ENCODE measurements around the gene CCDC196. TPM values are rescaled to one million over a fixed set of nuclear protein-coding genes. Genes with fewer than 3 reads are reported as not detected.

Gene CCDC196
- total and polyA plus RNA-seq, 10 of the 15 experiments (the other 5 are each of a cell fraction or from before 2014, with no cell fraction given), result 0.03 to 0.52 (median 0.28) TPM; not detected in 7

GRCh38 chr14:66508846-66509621 lies 22.9 kb downstream of the CCDC196 start:
- no TSS peak for BruUV-seq (replicated peaks)
- Histone ChIP-seq H2AFZ (ENCODE audit: control insufficient read depth, low read depth, low read length) (peak overlapping the region; percentile 93), H3K9me3 (replicated peaks; ENCODE audit: control insufficient read depth, insufficient read depth, low read length) (no peaks in the 10 kb centered on the region), H3K9ac (ENCODE audit: control insufficient read depth, insufficient read depth, low read length) (peak overlapping the region; percentile 94), H3K4me3 (peak overlapping the region; percentile 95), H3K4me2 (ENCODE audit: control insufficient read depth, insufficient read depth) (peak overlapping the region; percentile 86), H3K79me2 (ENCODE audit: control insufficient read depth, insufficient read depth, low read length) (peaks cover 63% of the 10 kb centered on the region), H3K27me3 (replicated peaks in 1 of 2; ENCODE audit: control insufficient read depth in 2 of 2, insufficient read depth in 2 of 2, low read length in 1 of 2) (no peaks in the 10 kb centered on the region), H3K36me3 (ENCODE audit: control insufficient read depth in 2 of 2, insufficient read depth in 2 of 2, low read length in 1 of 2) (no peaks in the 10 kb centered on the region), H3K27ac (ENCODE audit: control insufficient read depth, insufficient read depth) (peak overlapping the region; percentile 87), H4K20me1 (ENCODE audit: control insufficient read depth, insufficient read depth) (no peaks in the 10 kb centered on the region; the same call in 1 of the 2 replicates), H3K4me1 (ENCODE audit: control insufficient read depth, insufficient read depth, low read length) (peaks cover 8% of the 10 kb centered on the region)
- intact Hi-C loops (cut with micrococcal nuclease; ENCODE audit: unreplicated experiment), result loop anchor here (5.0 kb wide), 2 partner anchors 93 to 143 kb away; no protein-coding TSS in a partner anchor
- DNase-seq (ENCODE audit: low read depth, low spot score) (peak; percentile 55), ATAC-seq (peak; percentile 59), FAIRE-seq (no peak)
- in situ Hi-C loops (cut with MboI), result loop anchor here (10.0 kb wide), 1 partner anchor 846 kb away; the partner anchor contains the start of gene ATP6V1D
- ChIA-PET POLR2A (interaction anchor here (0.6 to 1.1 kb wide), 2 partner anchors 141 to 149 kb away, joined by 3 read pairs; no protein-coding TSS in a partner anchor), SMC1A (ENCODE audit: uncharacterized antibody, unreplicated experiment) (interaction anchor here (1.0 to 2.2 kb wide), 6 partner anchors 11 to 138 kb away, joined by 3 to 13 read pairs (median 3); no protein-coding TSS in a partner anchor), RAD21 (ENCODE audit: unreplicated experiment) (interaction anchor here (1.0 to 2.5 kb wide), 4 partner anchors 11 to 140 kb away, joined by 4 to 17 read pairs (median 10); no protein-coding TSS in a partner anchor), CTCF (interaction anchor here (1.0 to 2.8 kb wide), 4 partner anchors 10 to 12 kb away, joined by 3 to 25 read pairs (median 6); no protein-coding TSS in a partner anchor)
- 1% methylated on average over 52 of the region's 57 CpGs for WGBS (ENCODE audit: insufficient coverage, insufficient replicate concordance, low lambda C conversion rate, missing lambda C conversion rate)
- peak; percentile 61; the same call in 1 of the 2 replicates for TF ChIP-seq SIN3A (IDR thresholded peaks at IDR 0.05; ENCODE audit: low read depth, low read length)
- no peak for TF ChIP-seq ATF7 (IDR thresholded peaks at IDR 0.05; ENCODE audit: low read depth)
- no peak for TF ChIP-seq E2F4 (IDR thresholded peaks at IDR 0.05; ENCODE audit: low read depth, low read length)
- no peak for TF ChIP-seq PAX5 (IDR thresholded peaks at IDR 0.05; ENCODE audit: borderline replicate concordance, low read depth, low read length)
- no peak for TF ChIP-seq HDAC2 (IDR thresholded peaks at IDR 0.05)
- TF ChIP-seq KLF5 (IDR thresholded peaks at IDR 0.05; ENCODE audit: partially characterized antibody), result no peak
- peak; percentile 36; the same call in 1 of the 2 replicates for TF ChIP-seq POLR2A (IDR thresholded peaks at IDR 0.05; ENCODE audit: low read depth, low read length)
- no peak for TF ChIP-seq ZNF384 (IDR thresholded peaks at IDR 0.05; ENCODE audit: borderline replicate concordance, low read depth, low read length)
- TF ChIP-seq SIX5 (IDR thresholded peaks at IDR 0.05; ENCODE audit: low read depth, low read length, severe bottlenecking), result no peak
- no peak; the same call in 1 of the 2 replicates for TF ChIP-seq CREM (IDR thresholded peaks at IDR 0.05; ENCODE audit: low read depth)
- TF ChIP-seq MXI1 (IDR thresholded peaks at IDR 0.05; ENCODE audit: low read depth, low read length), result peak; percentile 10; the same call in 1 of the 2 replicates
- no peak for TF ChIP-seq TARDBP (IDR thresholded peaks at IDR 0.05; ENCODE audit: borderline replicate concordance)
- no peak for TF ChIP-seq HCFC1 (IDR thresholded peaks at IDR 0.05; ENCODE audit: low read length)
- peak in 1 of 2 experiments; percentile 50; a peak in 1 of 4 replicates for TF ChIP-seq SRF (IDR thresholded peaks at IDR 0.05; ENCODE audit: low read depth in 2 of 2, low read length in 2 of 2)
- no peak for TF ChIP-seq CUX1 (IDR thresholded peaks at IDR 0.05; ENCODE audit: insufficient replicate concordance, low read depth, low read length)
